ENCODE measurements around the gene MAP3K2. TPM values are rescaled to one million over a fixed set of nuclear protein-coding genes. Genes with fewer than 3 reads are reported as not detected.

Gene MAP3K2
- total RNA-seq, 1 donor from 2014 or later, result 79.5 TPM

DNA sequence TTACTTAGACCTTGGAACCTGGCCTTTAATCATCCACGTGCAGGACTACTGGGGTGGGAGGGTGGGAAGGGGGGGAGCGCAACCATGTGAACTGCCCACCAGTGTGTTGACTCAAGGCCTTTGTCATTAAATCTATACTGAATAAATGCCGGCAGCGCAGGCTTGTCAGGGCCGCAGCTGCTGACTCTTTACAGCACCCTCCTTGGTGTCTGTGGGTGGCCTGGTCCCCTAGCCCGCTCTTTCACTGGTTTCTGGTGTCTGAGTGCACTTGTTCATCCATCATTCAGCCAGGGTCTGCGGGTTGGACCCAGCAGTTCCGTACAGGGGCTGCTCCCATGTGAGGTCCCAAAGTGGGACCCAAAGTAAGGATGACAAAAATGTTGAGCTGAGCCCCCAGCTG lies 11.5 kb downstream of the MAP3K2 start:
- peaks cover 2% of the 10 kb centered on the region for H3K36me3 Mint-ChIP-seq (ENCODE audit: low read depth)
- H3K4me3 Mint-ChIP-seq (ENCODE audit: unreplicated experiment), result no peak overlapping the region
- peaks cover 31% of the 10 kb centered on the region for H3K4me1 Mint-ChIP-seq (ENCODE audit: low read depth)
- peaks cover 14% of the 10 kb centered on the region for H3K9me3 Mint-ChIP-seq (ENCODE audit: low read depth)
- no peaks in the 10 kb centered on the region for H3K27me3 Mint-ChIP-seq (ENCODE audit: low read depth)
- TF ChIP-seq, protein P1, sequence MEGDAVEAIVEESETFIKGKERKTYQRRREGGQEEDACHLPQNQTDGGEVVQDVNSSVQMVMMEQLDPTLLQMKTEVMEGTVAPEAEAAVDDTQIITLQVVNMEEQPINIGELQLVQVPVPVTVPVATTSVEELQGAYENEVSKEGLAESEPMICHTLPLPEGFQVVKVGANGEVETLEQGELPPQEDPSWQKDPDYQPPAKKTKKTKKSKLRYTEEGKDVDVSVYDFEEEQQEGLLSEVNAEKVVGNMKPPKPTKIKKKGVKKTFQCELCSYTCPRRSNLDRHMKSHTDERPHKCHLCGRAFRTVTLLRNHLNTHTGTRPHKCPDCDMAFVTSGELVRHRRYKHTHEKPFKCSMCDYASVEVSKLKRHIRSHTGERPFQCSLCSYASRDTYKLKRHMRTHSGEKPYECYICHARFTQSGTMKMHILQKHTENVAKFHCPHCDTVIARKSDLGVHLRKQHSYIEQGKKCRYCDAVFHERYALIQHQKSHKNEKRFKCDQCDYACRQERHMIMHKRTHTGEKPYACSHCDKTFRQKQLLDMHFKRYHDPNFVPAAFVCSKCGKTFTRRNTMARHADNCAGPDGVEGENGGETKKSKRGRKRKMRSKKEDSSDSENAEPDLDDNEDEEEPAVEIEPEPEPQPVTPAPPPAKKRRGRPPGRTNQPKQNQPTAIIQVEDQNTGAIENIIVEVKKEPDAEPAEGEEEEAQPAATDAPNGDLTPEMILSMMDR (IDR thresholded peaks at IDR 0.05), result no peak
- H3K27ac Mint-ChIP-seq (ENCODE audit: unreplicated experiment), result no peak overlapping the region
- DNase-seq (ENCODE audit: low spot score), result no peak

DNA sequence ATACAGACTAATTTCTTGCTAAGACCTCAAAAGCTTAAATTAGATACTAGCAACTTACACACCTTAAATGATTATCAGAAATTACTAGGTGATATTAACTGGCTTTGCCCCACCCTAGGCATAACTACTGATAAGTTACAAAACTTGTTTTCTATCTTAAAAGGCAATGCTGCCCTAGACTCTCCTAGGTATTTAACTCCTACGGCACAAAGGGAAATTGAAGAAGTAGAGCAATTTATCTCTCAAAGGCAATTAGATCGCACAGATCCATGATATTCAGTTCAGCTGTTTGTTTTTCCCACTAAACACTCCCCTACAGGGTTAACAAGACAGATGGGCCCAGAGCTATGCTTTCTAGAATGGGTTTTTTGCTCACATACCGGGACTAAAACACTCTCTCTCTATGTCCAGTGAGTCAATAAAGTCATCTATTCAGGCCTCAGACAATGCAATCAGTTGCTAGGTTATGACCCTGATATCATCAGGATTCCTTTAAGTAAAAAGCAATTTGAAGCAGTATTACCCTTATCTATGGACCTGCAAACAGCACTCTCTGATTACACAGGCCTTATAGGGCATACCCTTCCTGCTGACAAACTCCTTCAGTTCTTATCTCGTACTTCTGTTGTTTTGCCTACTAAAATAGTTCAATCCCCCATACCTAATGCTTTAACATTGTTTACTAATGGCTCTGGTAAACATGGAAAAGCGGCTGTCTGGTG lies 14.3 kb downstream of the MAP3K2 start:
- peaks cover 29% of the 10 kb centered on the region for H3K4me1 Mint-ChIP-seq (ENCODE audit: low read depth)
- H3K27me3 Mint-ChIP-seq (ENCODE audit: low read depth), result no peaks in the 10 kb centered on the region
- DNase-seq (ENCODE audit: low spot score), result no peak
- peaks cover 2% of the 10 kb centered on the region for H3K36me3 Mint-ChIP-seq (ENCODE audit: low read depth)
- no peak overlapping the region for H3K27ac Mint-ChIP-seq (ENCODE audit: unreplicated experiment)
- TF ChIP-seq, protein P1 (IDR thresholded peaks at IDR 0.05), result no peak
- peaks cover 14% of the 10 kb centered on the region for H3K9me3 Mint-ChIP-seq (ENCODE audit: low read depth)
- H3K4me3 Mint-ChIP-seq (ENCODE audit: unreplicated experiment), result no peak overlapping the region

DNA sequence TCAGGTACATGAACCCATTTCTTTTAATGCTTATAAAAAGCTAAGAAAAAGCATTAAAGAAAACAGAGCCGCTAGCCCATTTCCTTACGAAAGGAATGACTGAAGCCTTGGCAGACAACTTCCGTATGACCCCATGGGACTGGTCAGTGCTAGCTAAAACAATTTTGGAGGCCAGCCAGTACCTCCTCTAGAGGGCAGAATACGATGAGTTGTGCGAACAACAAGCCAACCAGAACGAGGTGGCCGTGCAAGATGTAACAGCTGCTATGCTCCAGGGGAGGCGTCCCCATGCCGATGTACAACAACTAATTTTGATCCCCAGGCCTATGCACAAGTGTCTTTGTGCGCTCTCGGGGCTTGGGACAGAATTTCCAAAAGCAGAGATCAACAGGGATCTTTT lies 16.7 kb downstream of the MAP3K2 start:
- Mint-ChIP-seq H3K4me3 (ENCODE audit: unreplicated experiment) (no peak overlapping the region), H3K27ac (ENCODE audit: unreplicated experiment) (peak overlapping the region; percentile 45), H3K9me3 (ENCODE audit: low read depth) (peaks cover 14% of the 10 kb centered on the region), H3K4me1 (ENCODE audit: low read depth) (peaks cover 29% of the 10 kb centered on the region), H3K27me3 (ENCODE audit: low read depth) (no peaks in the 10 kb centered on the region), H3K36me3 (ENCODE audit: low read depth) (peaks cover 2% of the 10 kb centered on the region)
- TF ChIP-seq, protein P1 (IDR thresholded peaks at IDR 0.05), result peak; percentile 10
- no peak for DNase-seq (ENCODE audit: low spot score)

DNA sequence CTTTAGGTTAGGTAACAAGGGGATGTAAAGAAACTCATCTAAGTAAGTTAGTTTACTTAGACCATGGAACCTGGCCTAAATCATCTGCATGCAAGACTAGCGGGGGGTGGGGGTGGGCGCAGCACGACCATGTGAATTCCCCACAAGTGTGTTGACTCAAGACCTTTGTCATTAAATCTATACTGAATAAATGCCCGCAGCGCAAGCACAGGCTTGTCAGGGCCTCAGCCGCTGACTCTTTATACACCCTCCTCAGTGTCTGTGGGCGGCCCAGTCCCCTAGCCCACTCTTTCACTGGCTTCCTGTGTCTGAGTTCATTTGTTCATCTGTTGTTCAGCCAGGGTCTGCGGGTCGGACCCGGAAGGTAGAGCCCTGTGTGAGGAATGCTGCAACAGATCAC lies 17.8 kb downstream of the MAP3K2 start:
- TF ChIP-seq, protein P1 (IDR thresholded peaks at IDR 0.05), result no peak
- H3K9me3 Mint-ChIP-seq (ENCODE audit: low read depth), result peaks cover 14% of the 10 kb centered on the region
- no peak for DNase-seq (ENCODE audit: low spot score)
- peaks cover 37% of the 10 kb centered on the region for H3K4me1 Mint-ChIP-seq (ENCODE audit: low read depth)
- H3K36me3 Mint-ChIP-seq (ENCODE audit: low read depth), result peaks cover 2% of the 10 kb centered on the region
- no peak overlapping the region for H3K4me3 Mint-ChIP-seq (ENCODE audit: unreplicated experiment)
- H3K27ac Mint-ChIP-seq (ENCODE audit: unreplicated experiment), result peak overlapping the region; percentile 75
- no peaks in the 10 kb centered on the region for H3K27me3 Mint-ChIP-seq (ENCODE audit: low read depth)

DNA sequence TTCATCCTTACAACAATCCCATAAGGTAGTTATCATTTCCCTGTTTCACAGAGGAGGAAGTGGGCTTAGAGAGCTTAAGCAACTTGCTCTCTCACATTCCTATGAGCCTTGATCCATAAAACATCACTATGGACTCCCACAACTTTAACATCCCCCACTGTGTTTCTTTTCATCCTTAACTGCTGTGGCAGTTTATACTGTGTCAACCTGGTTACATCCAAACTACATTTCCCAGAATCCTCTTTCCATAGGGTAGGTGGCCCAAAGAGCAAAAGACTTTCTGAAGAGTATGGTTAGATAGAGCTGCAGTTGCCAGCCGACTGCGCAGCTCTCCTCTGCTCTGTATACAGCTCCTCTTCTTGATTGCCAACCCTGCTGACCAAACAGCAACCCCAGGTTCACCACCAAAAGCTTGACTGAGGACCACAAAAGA lies 22.5 kb downstream of the MAP3K2 start:
- Mint-ChIP-seq H3K36me3 (ENCODE audit: low read depth) (no peaks in the 10 kb centered on the region), H3K27me3 (ENCODE audit: low read depth) (no peaks in the 10 kb centered on the region), H3K27ac (ENCODE audit: unreplicated experiment) (no peak overlapping the region), H3K4me1 (ENCODE audit: low read depth) (peaks cover 46% of the 10 kb centered on the region), H3K4me3 (ENCODE audit: unreplicated experiment) (no peak overlapping the region), H3K9me3 (ENCODE audit: low read depth) (no peaks in the 10 kb centered on the region)
- TF ChIP-seq, protein P1 (IDR thresholded peaks at IDR 0.05), result no peak
- no peak for DNase-seq (ENCODE audit: low spot score)

All from chondrocyte (in vitro differentiated cells).